IgD-negative memory B cell (primary cell): ENCODE results near the gene TLR3. TPM values are rescaled to one million over a fixed set of nuclear protein-coding genes. Genes with fewer than 3 reads are reported as not detected.

Source experiments
- H3K27ac Mint-ChIP-seq, 3 donors: one replicate each; pipeline ENCODE4 v1.8.0; 2020 to 2022; ENCODE audit warnings: mild to moderate bottlenecking in 3 of 3, mixed read lengths in 3 of 3, moderate library complexity in 1 of 3
- H3K27me3 Mint-ChIP-seq: one replicate; pipeline ENCODE4 v1.8.0; 2021; ENCODE audit warnings: mixed read lengths
- H3K36me3 Mint-ChIP-seq: one replicate; pipeline ENCODE4 v1.8.0; 2020; ENCODE audit warnings: mild to moderate bottlenecking, mixed read lengths
- H3K4me1 Mint-ChIP-seq, 3 donors: one replicate each; pipeline ENCODE4 v1.8.0; 2020 to 2022; ENCODE audit warnings: mixed read lengths in 3 of 3, mild to moderate bottlenecking in 1 of 3
- H3K4me3 Mint-ChIP-seq, 4 donors: one replicate each; pipeline ENCODE4 v1.8.0; 2020 to 2022; ENCODE audit warnings: mild to moderate bottlenecking in 4 of 4, mixed read lengths in 4 of 4, moderate library complexity in 3 of 4
- H3K9me3 Mint-ChIP-seq, 3 donors: one replicate each; pipeline ENCODE4 v1.8.0; 2020 to 2021; ENCODE audit warnings: mixed read lengths in 3 of 3, mild to moderate bottlenecking in 1 of 3
- polyA plus RNA-seq: library from polyadenylated mRNA; unstranded; fragments of 300-500 nt; fragmentation: Illumina TruSeq; gene quantifications from one replicate; pipeline ENCODE4 v1.2.3, GENCODE V29; 2021

Gene TLR3
- polyA plus RNA-seq, 1 donor from 2014 or later = not detected

GRCh38 chr4:186072516-186072915, 3.6 kb downstream of the TLR3 start:
- Mint-ChIP-seq H3K4me1 (peaks cover 4 to 12% (median 11%) of the 10 kb centered on the region in 3 donors), H3K27ac (no peak overlapping the region), H3K36me3 (peaks cover 2% of the 10 kb centered on the region), H3K4me3 (no peak overlapping the region), H3K9me3 (no peaks in the 10 kb centered on the region), H3K27me3 (peaks cover 9% of the 10 kb centered on the region)

DNA sequence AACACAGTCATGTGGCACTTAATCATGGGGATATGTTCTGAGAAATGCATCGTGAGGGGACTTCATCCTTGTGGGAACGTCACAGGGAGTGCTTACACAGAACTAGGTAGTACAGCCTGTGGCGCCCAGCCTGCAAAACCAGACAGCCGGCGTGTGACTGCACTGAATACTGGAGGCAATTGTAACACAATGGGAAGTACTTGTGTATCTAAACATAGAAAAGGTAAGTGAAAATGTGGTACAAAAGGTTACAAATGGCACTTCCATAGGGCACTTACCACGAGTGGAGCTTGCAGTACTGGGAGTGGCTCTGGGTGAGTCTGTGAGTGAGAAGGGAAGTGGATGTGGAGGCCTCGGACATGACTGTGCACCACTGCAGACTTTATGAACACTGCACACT, 5.2 kb downstream of the TLR3 start:
- Mint-ChIP-seq H3K9me3 (no peaks in the 10 kb centered on the region), H3K4me3 (no peak overlapping the region), H3K36me3 (peaks cover 2% of the 10 kb centered on the region), H3K4me1 (peaks cover 0 to 4% (median 2%) of the 10 kb centered on the region in 3 donors), H3K27ac (no peak overlapping the region), H3K27me3 (peaks cover 3% of the 10 kb centered on the region)

DNA sequence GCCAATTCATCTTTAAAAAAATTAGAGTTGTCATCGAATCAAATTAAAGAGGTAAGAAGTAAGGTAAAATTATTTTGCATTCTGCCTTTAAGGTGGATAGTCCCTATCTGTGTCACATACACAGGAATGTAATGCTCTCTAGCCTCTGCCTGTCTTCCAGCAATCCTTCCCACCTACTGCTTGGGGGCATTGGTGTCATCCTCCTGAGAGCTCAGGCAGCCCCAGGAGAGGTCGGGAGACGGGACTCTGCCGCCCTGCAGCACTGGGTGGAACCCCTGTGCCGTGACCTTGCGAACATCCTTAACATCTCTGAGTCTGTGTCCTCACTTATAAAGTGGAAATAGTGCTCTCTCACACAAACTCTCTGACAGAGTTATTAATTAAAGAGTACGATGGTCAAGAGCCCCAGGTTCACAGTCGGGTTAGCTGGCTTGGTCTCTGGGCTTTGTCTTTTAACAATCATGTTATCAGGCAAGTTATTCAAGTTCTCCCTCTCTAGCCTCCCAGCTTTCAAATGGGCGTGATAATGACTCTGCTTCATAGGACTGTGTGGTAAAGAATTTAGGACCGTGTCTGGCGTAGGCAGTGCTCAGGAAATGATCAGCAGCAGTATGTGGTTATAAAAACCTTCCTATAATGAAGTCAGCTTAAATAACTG, 10.2 kb downstream of the TLR3 start:
- H3K9me3 Mint-ChIP-seq = no peaks in the 10 kb centered on the region
- no peak overlapping the region for H3K27ac Mint-ChIP-seq

GRCh38 chr4:186079694-186080093, 10.7 kb downstream of the TLR3 start:
- Mint-ChIP-seq H3K36me3 (no peaks in the 10 kb centered on the region), H3K4me3 (no peak overlapping the region), H3K4me1 (no peaks in the 10 kb centered on the region), H3K9me3 (no peaks in the 10 kb centered on the region), H3K27ac (no peak overlapping the region), H3K27me3 (peaks cover 12% of the 10 kb centered on the region)

More for the DNA sequence above, 10.2 kb downstream of the TLR3 start:
- peaks cover 12% of the 10 kb centered on the region for H3K27me3 Mint-ChIP-seq
- H3K36me3 Mint-ChIP-seq = no peaks in the 10 kb centered on the region
- H3K4me3 Mint-ChIP-seq = no peak overlapping the region
- H3K4me1 Mint-ChIP-seq = no peaks in the 10 kb centered on the region

DNA sequence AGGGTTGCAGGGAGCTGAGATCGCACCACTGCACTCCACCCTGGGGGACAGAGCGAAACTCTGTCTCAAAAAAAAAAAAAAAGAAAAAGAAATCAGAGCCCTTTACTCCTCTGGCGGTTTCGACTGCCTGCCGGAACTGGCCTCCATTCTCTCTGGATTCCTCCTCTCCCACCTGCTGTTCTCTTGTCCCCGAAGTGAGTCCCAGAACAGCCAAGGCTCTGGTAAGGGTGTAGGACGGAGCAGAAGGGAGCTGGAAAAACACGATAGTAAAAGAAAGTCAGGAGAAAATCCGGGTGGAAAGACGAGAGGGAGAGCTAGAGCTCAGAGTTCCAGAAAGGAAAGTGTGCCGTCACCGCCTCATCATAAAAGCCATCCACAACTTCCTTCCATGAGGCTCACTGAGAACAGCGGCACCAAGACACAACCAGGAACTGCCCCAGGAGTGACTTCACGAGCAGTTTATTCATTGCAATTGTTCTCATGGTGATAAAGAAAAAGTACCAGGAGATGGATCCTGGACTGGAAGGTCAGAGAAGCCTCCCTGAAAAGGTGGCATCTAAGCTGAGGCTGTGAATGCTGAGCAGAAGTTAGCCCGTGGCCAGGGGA, 12.3 kb downstream of the TLR3 start:
- Mint-ChIP-seq H3K4me1 (no peaks in the 10 kb centered on the region), H3K4me3 (no peak overlapping the region), H3K9me3 (no peaks in the 10 kb centered on the region), H3K36me3 (no peaks in the 10 kb centered on the region), H3K27ac (no peak overlapping the region), H3K27me3 (peaks cover 12% of the 10 kb centered on the region)

GRCh38 chr4:186082221-186082620, 13.3 kb downstream of the TLR3 start:
- Mint-ChIP-seq H3K27me3 (peaks cover 13% of the 10 kb centered on the region), H3K36me3 (no peaks in the 10 kb centered on the region), H3K9me3 (no peaks in the 10 kb centered on the region), H3K4me1 (no peaks in the 10 kb centered on the region), H3K4me3 (no peak overlapping the region), H3K27ac (no peak overlapping the region)

- Mint-ChIP-seq H3K27ac (no peak overlapping the region), H3K27me3 (peaks cover 6% of the 10 kb centered on the region)
These were observed 19.6 kb downstream of the TLR3 start for GRCh38 chr4:186088523-186088922.

GRCh38 chr4:186092296-186092695, 23.3 kb downstream of the TLR3 start:
- H3K4me1 Mint-ChIP-seq = no peaks in the 10 kb centered on the region
- no peak overlapping the region for H3K27ac Mint-ChIP-seq
- H3K4me3 Mint-ChIP-seq = no peak overlapping the region
- peaks cover 0 to 4% (median 3%) of the 10 kb centered on the region in 3 donors for H3K9me3 Mint-ChIP-seq
- peaks cover 4% of the 10 kb centered on the region for H3K36me3 Mint-ChIP-seq
- peaks cover 17% of the 10 kb centered on the region for H3K27me3 Mint-ChIP-seq

More at GRCh38 chr4:186088523-186088922, 19.6 kb downstream of the TLR3 start:
- H3K4me3 Mint-ChIP-seq = no peak overlapping the region
- H3K9me3 Mint-ChIP-seq = peaks cover 0 to 4% (median 2%) of the 10 kb centered on the region in 3 donors
- no peaks in the 10 kb centered on the region for H3K4me1 Mint-ChIP-seq
- peaks cover 4% of the 10 kb centered on the region for H3K36me3 Mint-ChIP-seq

- Mint-ChIP-seq H3K9me3 (peaks cover 0 to 2% (median 2%) of the 10 kb centered on the region in 3 donors), H3K4me1 (no peaks in the 10 kb centered on the region), H3K4me3 (no peak overlapping the region), H3K36me3 (peaks cover 4% of the 10 kb centered on the region), H3K27ac (no peak overlapping the region), H3K27me3 (peaks cover 17% of the 10 kb centered on the region)
These were observed 26.4 kb downstream of the TLR3 start for GRCh38 chr4:186095406-186095805.

DNA sequence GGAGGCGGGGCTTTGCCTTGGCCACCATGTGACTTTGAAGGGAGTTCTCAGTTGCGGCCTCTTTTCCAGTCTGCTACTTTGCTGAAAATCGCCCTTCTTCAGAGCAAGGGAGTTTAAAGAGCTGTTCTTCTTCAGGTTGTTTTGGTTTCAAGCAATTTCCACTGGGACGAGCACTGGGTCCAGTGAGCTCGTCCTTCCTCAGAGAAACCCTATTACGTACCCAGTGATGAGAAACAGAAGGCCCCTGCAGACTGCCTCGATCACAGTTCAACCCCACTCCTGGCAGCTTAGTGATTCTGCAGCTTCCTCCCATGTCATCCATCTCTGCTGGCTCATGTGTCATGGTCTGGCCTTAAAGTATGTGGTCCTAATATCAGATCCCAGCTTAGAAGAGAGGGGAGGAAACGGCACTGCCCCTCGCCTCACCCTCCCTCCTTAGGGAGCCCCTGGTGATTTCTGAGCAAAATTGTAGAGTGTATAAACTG, 27.8 kb downstream of the TLR3 start:
- no peak overlapping the region for H3K4me3 Mint-ChIP-seq
- H3K27me3 Mint-ChIP-seq = peaks cover 26% of the 10 kb centered on the region
- no peak overlapping the region for H3K27ac Mint-ChIP-seq
- no peaks in the 10 kb centered on the region for H3K4me1 Mint-ChIP-seq
- peaks cover 0 to 2% (median 0%) of the 10 kb centered on the region in 3 donors for H3K9me3 Mint-ChIP-seq
- no peaks in the 10 kb centered on the region for H3K36me3 Mint-ChIP-seq

DNA sequence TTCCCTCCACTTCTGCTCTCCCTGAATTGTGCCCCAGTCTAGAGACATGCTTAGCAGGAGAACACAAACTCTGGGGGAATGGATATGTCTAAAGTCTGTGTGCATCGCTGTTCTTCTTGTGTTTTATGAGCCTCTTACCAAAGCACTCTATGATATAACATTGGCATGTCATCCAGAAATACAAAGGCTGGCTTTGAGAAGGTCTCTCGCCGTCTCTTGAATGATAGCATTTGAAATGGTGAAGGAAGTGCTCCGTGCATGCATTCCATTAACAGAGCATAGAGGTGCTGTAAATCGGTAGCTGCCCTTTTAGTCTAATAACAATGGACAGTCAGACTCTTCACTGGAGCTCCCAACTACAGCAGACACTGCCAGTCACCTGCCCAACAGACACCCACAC, 28.4 kb downstream of the TLR3 start:
- Mint-ChIP-seq H3K27me3 (peaks cover 32% of the 10 kb centered on the region), H3K36me3 (no peaks in the 10 kb centered on the region), H3K27ac (no peak overlapping the region), H3K9me3 (peaks cover 0 to 2% (median 0%) of the 10 kb centered on the region in 3 donors), H3K4me1 (no peaks in the 10 kb centered on the region), H3K4me3 (no peak overlapping the region)

GRCh38 chr4:186102931-186103330, 34.0 kb downstream of the TLR3 start:
- Mint-ChIP-seq H3K27ac (peak overlapping the region in 1 of 3 donors; percentile 9), H3K27me3 (peaks cover 58% of the 10 kb centered on the region), H3K4me3 (peak overlapping the region in 2 of 4 donors; percentile 6 to 19), H3K36me3 (no peaks in the 10 kb centered on the region), H3K9me3 (peaks cover 0 to 2% (median 0%) of the 10 kb centered on the region in 3 donors), H3K4me1 (peaks cover 4 to 13% (median 5%) of the 10 kb centered on the region in 3 donors)

DNA sequence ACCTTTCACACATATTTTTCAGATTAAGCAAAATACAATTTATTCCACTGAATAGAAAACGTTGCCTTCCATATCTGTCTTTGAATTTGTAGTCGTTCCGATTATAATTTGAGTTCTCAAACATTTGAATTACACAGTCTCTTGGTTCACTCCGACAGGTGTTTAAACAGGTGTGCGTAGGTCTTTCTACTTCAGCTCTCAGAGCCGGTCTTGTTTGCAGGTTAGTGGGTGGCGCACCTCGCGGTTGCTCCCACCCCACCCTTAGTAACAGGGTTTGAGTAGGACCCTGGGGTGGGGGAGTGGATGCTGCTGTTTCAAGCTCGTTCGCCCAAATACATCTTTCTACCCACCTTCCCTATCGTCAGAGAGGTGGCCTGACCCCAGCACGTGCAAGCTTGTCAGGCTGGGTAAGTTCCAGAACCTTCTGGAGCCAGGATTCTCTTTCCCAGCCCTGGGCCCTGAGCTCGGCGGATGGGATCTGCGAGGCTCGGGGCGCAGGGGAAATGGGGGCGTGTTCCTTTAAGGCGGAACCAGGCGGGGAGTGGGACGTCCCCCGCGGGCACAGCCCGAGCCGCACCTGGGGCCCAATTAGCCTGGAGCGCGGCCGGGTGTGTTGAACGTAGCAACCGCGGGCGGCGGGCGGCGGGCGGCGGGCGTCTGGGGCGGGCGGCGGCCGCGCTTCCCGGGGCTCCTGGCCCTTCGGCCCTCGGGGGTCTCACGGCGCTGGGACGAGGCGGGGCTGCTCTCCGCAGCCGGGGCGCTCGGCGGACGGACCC, 35.3 kb downstream of the TLR3 start, which contains the start of gene FAM149A:
FAM149A (plus strand) TSS at position 591 of the 776 bp plus-strand sequence.
- H3K36me3 Mint-ChIP-seq = no peaks in the 10 kb centered on the region
- no peak within 1 kb of the TSS for H3K27ac Mint-ChIP-seq
- H3K4me3 Mint-ChIP-seq = peak within 1 kb of the TSS; percentile 55 to 90 (median 81)
- H3K4me1 Mint-ChIP-seq = peaks cover 4 to 13% (median 5%) of the 10 kb centered on the region in 3 donors
- H3K9me3 Mint-ChIP-seq = peaks cover 0 to 2% (median 0%) of the 10 kb centered on the region in 3 donors
- peaks cover 64% of the 10 kb centered on the region for H3K27me3 Mint-ChIP-seq

DNA sequence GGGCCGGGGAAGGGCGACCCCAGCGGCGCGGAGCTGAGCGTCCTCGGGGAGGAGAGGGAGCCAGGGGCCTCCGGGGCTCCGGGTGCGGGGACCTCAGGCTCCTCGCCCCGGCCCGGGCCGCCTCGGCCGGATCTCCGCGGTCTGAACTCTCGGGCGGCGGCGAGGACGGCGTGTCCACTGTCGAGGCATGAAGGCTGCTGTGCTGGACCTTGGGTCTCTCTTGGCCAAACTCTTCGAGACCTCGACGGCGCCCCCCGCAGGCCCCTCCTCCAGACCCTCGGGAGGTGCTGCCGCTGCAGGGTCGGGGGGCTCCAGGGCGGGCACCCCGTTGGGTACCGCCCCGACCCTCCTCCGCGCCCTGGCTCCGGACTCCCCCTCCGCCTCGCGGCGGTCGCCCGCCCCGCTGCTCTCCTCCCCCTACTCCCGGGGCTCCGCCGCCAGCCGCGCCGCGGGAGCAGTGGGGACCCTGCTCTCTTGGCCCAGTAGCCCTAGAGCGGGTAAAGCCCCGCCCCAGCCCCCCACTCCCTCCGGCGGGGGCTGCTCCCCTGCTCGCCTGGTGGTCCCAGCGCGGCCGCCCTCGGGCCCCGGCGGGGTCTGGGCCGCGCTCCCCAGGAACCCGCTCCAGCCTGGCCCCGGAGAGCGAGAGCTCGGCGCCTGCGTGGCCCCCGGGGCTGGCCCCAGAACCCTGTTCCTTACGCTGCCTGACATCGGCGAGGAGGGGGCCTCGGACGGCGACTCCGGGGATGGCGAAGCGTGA, 36.1 kb downstream of the TLR3 start:
- H3K9me3 Mint-ChIP-seq = peaks cover 0 to 2% (median 0%) of the 10 kb centered on the region in 3 donors
- no peak overlapping the region for H3K27ac Mint-ChIP-seq
- peaks cover 4 to 13% (median 5%) of the 10 kb centered on the region in 3 donors for H3K4me1 Mint-ChIP-seq
- no peaks in the 10 kb centered on the region for H3K36me3 Mint-ChIP-seq
- H3K4me3 Mint-ChIP-seq = peak overlapping the region; percentile 55 to 90 (median 81)
- peaks cover 65% of the 10 kb centered on the region for H3K27me3 Mint-ChIP-seq
